ENCODE results near the gene SEMA6D.
"Not testable (repeated sequence)": the region's sequence is repeated elsewhere in the genome, so short reads cannot be mapped to it uniquely, and the experiment has no call there.

Gene SEMA6D

DNA sequence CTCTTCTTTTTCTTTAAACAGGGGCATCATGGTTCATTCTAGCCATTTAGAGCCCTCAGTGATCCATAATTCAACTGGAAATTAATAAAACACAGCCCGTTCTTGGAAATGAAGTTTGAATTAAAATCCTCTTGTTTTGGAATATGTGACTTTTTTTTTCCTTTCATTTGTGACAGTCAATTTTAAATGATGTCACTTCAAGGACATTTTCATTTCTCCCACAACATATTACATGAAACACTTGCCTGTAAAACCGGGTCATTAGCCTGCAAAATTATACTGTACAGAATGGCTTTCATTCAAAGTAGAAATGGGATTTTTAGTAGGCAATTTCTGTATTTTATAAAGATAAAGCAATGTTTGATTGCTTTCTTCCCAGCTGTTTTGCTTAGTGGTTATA, 789 bp upstream of the SEMA6D start:
- DNase-seq: no peak

DNA sequence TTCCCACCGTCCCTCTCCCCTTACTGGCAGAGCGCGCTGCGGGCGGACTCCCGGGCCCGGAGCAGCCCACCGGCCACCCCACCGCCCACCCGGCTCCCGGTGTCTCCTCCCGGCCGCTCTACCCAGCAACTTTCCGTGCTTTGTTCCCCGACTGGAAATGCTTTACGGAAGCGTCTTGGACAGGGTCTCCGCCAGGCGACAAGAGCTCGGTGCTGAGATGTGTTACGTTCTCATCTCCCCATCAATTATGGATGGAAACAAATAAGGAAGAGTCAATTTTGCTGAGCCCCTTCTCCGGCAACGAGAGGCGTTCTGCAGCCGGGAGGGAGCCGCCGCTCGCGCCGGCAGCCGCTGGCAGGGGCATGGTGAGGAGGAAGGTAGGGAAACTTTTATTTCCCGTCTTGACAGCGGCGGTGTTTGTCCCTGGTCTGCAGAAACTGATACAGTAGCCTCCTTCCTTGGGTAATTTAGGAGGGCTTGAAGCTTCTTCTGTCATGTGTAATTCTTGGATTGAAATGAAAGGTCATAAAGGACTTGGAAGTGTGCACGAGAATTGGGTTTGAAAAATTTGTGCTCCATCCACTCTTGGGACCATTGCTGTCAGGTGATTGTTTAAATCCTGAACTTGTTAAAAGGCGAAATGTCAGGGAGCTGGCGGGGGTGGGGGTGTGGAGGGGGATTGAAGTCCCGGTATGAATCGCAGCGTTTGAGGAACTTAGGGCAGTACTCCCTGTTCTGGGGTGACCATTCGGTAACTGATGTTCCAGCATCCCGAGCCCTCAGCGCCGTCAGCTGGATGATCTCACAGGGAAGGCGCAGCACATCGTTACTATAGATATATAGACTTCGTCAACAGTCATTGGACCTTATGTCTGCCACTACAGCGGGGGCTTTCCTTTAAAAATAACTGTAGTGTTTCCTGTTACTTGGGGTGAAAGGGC, 1.5 kb downstream of the SEMA6D start:
- DNase-seq: peak; percentile 36

DNA sequence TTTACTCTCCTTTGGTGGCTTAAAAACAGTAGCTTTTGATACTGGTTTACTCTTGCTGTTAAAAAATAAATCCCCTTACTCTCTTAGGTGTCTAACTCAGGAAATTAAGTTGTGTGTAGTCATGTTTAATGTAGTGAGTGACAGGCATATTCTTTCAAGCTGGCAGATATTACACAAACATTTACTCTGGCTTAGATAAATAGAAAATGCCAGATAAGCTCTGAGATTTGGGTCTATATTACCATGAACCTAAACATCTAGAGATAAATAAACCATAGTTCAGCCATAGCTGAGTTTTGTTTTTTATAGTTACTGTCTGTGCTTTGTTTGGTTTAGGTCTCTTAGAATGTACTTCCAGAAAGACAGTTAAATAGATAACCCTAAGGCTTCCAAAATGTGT, 2.4 kb downstream of the SEMA6D start:
- DNase-seq: no peak

DNA sequence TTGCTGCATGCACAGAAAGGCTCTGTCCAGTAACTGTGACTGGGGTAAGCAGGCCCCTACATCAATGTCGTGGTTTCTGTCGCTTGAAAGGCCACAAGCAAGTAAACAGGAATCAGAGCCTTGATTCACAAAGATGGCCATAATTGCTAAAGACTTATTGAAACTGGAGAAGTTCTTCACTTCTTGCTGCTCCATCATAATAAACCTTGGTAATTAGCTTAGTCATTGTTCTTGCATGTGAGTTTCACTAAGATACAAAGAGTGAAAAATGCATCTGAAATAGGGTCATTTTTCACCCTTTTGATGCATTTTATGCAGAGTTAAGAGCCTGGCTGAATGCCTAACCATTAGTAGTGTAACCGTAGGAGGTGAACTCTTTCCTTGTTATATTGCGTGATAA, 3.2 kb downstream of the SEMA6D start:
- peak; percentile 55 for DNase-seq

DNA sequence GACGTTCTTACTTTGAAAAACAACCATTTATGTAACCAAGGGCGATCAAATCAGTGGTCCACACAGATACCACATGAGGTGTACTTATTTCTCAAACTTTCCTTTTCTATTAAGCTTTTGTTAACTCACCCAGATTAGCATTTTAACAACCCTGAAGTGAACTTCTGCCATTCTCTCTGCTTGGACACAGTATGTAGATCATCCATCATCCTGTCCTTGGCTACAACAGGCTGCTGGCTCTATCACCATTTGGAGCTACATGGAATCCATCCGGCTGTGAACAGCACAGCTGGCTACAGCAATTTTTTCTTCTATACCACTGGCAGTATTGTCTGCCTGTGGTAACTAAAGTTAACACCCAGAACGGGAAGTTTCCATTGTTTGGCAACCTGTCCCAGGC, 4.4 kb downstream of the SEMA6D start:
- DNase-seq: no peak

GRCh38 chr15:47724346-47724745, 7.0 kb downstream of the SEMA6D start:
- no peak for DNase-seq

DNA sequence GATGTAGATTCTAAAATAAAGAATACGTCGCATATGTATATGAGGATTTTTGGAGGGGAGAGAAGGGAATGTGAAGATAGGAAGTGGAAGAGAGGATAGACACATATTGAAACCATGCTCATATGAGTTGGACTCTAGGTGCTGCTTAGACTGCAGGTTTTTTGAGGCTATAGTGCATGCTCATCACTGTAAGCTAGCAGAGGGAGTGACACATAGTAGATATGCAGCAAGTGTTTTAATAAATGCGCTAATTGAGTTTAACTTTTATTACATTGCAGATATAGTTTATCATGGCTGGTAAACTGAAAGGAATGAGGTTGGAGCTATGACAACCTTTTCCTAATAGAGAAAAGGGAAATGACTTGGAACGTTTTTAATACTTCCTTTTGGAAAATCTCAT, 7.7 kb downstream of the SEMA6D start:
- no peak for DNase-seq

GRCh38 chr15:47725906-47726305, 8.6 kb downstream of the SEMA6D start:
- DNase-seq: no peak

- no peak for DNase-seq
These were observed 9.1 kb downstream of the SEMA6D start for GRCh38 chr15:47726399-47726823.

- no peak for DNase-seq
These were observed 9.8 kb downstream of the SEMA6D start for GRCh38 chr15:47727137-47727536.

GRCh38 chr15:47727676-47728075, 10.4 kb downstream of the SEMA6D start:
- DNase-seq: no peak

- no peak for DNase-seq
These were observed 11.1 kb downstream of the SEMA6D start for GRCh38 chr15:47728426-47728825.

DNA sequence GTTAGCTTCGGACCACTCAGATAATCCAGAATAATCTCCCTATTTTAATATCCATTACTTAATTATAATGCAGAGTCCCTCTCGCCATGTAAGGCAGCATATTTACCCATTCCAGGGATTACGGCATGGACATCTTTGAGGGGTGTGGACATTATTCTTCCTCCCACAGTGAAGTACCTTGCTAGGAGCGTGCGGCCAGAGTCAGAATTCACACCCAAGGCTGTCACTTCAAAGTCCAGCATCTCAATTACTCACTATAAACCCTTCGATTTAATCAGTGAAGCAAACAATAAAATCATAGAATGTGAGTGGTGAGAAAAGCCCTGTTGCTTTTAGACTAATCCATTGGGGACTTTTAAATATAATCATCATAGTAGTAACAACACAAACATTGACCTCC, 11.6 kb downstream of the SEMA6D start:
- no peak for DNase-seq

- no peak for DNase-seq
These were observed 13.9 kb downstream of the SEMA6D start for GRCh38 chr15:47731230-47731629.

DNA sequence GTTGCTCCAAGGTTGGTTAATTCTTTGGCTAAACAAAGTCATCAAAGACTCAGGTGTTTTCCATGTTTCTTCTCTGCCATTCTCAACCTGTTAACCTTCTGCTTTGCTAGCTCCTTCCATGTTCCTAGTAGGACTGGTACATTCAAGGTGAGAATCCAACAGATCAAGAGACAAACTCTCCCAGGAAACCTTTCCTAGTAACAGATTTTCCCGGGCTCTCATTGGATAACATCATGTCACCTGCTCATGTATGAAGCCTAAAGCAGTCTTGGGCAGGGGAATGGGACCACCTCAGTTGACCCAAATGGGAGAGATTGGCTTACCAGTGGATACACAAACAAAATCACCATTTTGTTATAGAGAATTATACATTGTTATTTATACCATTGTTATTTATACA, 14.9 kb downstream of the SEMA6D start:
- DNase-seq: no peak

- DNase-seq: no peak
These were observed 15.8 kb downstream of the SEMA6D start for GRCh38 chr15:47733085-47733484.

DNA sequence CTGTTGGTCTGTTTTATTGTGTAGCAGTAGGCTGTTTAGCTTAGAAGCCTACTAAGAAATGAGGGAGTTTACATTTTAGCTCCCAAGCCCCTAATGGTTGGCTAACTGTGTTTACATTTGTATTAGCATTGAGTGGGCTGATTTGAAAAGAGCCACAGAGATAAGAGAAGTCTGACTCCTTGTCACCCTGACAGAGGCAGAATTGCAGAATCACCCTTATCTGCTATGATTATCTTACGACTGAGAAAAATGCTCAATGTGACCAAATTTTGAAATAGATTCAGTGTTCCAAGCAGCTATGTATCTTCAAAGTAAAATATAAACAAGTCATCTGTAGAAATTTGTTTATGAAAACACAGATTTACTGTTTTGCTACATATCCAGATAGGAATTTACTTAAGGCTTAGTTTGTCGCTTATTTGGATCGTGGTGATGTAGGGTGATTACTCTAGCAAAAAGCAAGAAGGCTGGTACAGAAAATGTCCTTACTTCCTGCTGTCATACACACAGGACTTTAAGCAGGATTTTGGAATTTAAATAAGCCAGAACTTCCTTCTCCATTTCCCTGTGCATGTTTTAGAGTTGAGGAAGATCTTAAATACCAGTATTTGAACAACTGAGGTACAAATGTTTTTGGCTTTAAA, 19.0 kb downstream of the SEMA6D start:
- DNase-seq: no peak

DNA sequence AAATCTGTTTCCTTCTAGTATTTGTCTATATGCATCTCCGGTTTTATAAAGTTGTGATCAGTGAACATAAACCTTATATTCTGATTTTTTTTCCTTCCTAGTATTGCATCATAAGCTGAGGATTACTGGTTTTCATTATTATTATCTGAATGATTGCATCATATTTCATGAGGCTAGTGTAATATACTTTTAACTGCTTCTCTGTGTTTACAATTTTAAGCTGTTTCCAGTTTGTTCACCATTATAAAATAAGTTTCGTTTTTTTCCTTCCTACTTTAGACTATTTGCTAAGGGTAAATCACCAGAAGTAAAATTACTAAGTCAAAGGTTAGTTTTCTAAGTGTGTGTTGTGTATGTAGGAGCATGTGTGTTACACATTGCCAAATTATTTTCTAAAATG, 20.2 kb downstream of the SEMA6D start:
- no peak for DNase-seq

DNA sequence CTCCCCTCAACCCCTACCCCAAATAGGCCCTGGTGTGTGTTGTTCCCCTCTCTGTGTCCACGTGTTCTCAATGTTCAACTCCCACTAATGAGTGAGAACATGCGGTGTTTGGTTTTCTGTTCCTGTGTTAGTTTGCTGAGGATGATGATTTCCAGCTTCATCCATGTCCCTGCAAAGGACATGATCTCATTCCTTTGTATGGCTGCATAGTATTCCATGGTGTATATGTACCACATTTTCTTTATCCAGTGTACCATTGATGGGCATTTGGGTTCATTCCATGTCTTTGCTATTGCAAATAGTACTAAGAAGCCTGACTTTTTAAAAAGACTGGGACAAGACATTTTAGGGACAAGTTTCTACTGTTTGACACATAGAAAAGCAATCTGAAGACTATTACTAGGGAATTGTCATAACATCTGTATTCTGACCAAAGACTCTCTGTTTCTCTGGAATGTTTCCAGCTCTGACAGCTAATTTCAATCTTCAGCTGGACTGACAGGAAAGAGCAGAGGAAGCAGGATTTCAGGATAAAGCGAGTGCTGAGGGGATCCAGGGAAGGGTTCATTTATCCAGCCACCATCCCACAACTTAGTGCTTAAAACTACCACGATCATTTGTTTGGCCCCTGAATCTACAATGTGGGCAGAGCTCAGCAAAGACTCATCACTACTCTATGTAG, 21.0 kb downstream of the SEMA6D start:
- not testable (repeated sequence) for DNase-seq

GRCh38 chr15:47741082-47741481, 23.8 kb downstream of the SEMA6D start:
- DNase-seq: no peak

- no peak for DNase-seq
These were observed 24.6 kb downstream of the SEMA6D start for GRCh38 chr15:47741907-47742306.

- DNase-seq: no peak
These were observed 25.0 kb downstream of the SEMA6D start for GRCh38 chr15:47742334-47742733.

- no peak for DNase-seq
These were observed 25.4 kb downstream of the SEMA6D start for GRCh38 chr15:47742742-47743141.

GRCh38 chr15:47743385-47743784, 26.1 kb downstream of the SEMA6D start:
- no peak for DNase-seq

Measured in fibroblast of skin of right biceps (primary cell).